AG20443 (cell line): ENCODE data around the gene LRRC26.
A peak's percentile ranks its signal among the peaks of the same experiment; 100 is the strongest.
"Not testable (repeated sequence)": the region's sequence is repeated elsewhere in the genome, so short reads cannot be mapped to it uniquely, and the experiment has no call there.

Experiments
- DNase-seq: peaks from one replicate; pipeline ENCODE4 v3.0.0; 2012; ENCODE audit warnings: low spot score, mixed read lengths

Gene LRRC26

DNA sequence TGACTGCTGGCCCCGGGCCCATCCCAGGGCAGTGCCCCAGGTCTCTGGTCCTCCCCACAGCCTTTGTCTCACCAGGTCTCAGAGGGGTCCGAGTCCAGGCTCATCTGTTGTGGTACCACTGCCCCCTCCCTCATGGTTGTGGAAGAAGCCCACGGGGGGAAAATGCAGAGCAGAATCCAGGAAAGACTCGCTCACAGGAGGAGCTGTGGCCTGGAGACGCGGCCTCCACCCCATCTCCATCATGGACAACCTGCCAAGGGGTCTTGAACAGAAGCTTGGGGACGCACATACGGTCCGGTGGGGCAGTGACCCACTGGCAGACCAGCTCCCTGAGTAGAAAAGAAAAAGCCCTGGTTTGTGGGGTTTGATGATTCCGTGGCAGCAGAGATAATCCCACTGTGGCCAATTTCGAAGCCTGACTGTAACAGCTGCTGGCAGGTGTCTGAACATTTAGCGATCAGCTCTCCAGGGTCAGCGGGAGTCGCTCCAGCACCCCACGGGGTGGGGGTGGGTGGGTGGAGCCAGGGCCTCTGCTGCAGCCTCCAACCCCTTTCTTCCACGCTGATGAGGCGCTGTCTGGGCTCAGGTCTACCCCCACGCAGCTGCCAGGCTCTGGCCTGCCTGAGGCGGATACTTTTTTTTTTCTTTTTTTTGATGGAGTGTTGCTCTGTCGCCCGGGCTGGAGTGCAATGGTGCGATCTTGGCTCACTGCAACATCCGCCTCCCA, 32.8 kb downstream of the LRRC26 start:
- no peak for DNase-seq

DNA sequence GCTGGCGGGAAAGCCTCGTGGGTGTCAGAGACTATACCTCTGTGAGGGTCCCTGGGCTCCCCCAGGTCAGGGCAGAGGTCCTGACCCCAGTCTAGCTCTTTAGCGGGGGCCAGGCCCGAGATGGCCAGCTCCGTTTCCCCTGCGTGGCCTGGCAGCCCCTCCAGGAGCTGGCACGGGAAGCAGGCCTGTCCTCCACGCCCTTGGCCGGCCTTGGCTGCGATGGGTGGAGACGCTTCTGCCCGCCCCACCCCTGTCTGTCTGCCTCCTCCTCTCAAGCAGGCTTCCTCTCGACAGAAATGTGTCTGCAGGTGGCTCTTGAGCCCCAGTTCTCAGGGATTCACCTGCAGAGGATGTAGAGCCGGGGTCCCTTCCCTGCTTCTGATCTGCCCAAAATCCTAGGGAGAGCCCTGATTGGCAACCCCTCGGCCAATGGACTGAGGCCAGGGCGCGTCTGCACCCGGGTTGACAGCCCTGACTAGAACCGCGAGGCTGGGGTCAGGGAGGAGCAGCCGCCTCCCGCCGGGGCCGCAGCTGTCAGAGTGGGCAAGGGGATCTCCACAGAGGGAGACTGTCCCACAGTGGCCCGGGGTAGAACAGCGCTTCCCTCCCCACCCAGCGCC, 33.5 kb downstream of the LRRC26 start:
- no peak for DNase-seq

DNA sequence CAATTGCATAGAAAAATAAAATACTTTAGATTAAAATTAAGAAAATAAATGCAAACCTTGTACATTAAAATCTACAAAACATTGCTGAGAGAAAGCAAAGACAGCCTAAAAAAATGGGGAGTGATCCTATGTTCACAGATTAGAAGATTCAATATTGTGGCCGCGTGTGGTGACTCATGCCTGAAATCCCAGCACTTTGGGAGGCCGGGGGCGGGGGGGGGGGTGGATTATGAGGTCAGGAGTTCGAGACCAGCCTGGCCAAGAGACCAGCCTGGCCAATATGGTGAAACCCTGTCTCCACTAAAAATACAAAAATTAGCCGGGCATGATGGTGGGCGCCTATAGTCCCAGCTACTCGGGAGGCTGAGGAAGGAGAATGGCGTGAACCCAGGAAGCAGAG, 34.7 kb downstream of the LRRC26 start:
- not testable (repeated sequence) for DNase-seq

DNA sequence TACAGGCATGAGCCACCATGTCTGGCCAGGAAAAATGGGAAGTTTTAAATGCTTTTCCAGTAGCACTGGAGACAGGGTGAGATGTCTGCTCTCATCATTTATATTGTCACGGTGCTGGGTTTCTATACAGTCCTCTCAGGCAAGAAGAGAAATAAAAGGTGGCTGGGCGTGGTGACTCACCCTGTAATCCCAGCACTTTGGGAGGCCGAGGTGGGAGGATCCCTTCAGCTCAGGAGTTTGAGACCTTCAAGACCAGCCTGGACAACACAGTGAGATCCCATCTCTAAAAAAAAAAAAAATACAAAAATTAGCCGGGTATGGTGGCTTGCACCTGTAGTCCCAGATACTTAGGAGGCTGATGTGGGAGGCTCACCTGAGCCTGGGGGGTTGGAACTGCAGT, 35.7 kb downstream of the LRRC26 start:
- DNase-seq = no peak

DNA sequence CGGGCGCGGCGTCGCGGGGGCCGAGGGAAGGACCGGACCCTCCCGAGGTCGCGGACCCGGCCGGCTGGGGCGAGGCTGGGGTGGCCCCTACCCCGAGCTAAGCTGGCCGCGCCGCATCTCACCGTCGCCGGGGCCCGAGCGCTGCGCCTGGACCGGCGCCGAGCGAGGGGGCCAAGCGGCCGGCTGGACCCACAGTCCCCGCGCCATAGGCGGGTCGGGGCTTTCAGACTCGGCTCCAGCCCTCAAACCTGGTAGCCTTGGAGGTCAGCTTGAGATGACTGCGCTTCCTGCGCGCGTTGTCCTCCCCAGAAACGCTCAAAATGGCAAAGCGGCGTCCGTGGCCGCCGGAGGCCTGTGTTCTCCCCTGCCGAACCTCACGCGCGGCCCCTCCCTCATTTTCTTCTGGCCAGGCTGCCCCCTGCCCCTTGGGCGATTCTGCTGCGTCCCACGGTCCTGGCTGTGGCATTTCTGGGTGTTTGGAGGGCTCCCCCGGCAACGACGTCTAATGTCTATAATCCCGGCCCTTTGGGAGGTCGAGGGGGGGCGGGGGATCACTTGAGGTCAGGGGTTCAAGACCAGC, 39.6 kb downstream of the LRRC26 start:
- DNase-seq = no peak

DNA sequence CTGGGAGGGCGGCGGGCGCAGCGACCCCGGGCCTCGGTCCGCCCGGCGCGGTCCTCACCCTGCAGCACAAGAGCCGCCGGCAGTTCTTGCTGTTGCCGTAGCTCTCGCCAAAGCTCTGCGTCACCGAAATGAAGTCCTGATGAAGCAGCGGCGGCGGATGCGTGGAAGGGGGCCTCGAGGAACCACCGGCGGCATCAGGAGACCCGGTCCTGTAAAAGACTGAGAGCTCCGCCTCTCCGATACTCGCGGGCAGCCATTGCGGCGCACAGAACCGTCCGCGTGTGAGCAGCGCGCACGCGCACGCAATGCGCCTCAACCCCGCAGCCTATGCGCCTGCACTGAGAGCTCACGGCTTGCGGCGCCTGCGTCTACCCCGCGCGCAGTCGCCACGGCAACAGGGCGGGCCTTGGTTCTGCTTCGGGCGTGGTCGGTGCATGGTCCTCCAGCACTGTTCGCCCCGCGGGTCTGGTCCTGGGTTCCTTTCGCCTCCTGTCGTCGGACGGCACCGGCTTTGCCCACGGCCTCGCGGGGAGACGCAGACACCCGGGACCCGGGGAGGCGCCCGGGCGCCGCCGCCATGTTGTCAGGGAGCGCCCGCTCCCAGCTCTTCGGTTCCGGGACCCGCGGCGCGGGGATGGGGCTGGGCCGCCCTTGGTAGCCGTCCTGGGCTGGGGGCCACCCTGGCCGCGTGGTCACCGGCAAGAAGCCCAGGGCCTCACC, 40.2 kb downstream of the LRRC26 start:
- DNase-seq = peak; percentile 99

DNA sequence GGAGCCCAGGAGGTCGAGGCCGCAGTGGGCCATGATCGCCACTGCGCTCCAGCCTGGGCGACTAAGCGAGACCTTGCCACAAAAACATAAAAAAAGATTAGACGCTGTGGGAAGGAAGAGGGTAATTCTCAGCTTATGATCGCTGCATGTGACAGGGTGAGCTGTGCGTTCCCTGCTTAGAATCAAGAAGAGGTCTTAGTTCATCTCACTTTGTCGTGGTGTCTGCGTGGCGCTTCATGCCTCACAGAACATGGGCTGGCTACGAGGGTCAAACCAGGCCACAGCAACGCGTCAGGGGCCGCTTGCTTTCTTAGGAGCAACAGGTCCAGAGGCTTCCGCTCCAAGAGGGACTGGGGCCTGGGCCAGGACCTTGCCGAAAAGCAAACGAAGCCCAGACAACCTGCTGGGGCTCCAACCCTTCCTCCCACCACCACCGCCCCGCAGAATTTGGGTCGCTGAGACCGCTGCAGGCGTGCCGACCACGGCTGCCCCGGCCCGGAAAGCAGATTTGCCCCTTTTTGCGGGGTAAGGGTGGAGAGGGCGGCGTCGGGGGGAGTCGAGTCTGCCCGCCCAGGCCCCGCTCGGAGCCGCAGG, 40.9 kb downstream of the LRRC26 start:
- DNase-seq = no peak

DNA sequence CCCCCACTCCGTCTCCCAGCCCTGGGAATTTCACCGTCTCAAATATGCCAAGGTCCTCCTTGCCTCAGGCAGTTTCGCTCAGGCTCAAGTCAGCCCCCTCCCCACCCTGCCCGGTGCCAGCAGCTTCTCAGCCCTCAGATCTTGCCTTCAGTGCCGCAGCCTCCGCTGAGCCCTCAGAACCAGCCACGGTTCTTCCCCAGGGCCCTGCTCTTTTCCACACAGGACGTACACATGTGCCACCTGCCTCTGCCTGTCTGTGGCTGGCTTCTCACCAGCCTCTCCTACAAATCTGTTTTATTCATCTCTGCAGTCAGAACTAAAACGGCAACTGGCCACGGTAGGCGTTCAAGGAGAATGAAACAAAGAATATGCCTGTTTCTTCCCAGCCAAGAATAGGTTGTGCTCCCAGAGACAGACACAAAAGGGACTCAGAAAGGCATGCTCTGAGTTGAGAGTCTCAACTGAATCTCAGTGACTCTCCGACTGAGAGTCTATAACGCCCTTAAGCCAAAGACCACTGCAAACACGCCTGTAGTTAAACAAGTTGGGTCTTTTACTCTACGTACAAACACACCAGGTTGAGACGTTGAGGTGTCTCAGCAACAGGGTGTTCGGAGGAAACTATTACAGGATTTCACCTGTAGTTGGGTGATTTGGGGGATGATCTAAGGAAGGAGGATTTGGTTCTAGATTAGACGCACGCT, 41.5 kb downstream of the LRRC26 start:
- no peak for DNase-seq

DNA sequence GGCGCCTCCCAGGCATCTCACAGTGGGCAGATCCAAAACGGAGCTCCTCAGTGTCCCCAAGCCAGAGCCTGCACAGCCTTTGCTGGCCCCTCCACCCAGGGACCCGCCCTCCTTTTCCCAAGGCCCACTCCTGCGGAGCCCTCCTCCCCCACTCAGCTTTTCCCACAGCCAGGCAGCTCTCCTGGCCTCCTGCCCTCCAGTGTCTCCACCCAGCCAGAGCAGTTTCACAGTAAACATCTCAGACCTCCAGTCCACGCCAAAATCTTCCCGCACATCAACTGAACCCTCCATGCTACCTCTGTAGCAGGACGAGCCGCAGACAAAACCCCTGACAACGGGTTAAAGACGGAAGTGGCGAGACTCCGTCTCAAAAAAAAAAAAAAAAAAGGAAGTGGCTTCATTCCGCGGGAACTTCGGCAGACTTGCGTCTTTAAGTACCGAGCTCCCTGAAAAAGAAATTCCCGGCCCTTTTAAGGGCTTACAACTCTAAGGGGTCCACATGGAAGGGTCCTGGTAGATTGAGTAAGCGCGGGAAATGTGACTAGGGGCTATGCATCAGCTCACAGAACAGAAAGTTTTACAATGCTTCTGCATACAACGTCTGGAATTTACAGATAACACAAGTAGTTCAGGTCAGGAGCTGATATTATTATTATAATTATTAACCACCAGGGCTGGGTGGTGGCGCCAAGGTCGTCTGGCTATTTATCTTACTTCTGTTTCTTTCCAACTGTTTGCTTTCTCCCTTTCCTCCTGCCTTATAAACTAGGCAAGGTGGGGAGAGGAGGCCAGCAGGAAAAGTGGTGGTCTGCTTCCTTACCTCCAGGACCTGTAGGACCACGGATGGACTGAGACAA, 42.3 kb downstream of the LRRC26 start:
- DNase-seq = no peak

DNA sequence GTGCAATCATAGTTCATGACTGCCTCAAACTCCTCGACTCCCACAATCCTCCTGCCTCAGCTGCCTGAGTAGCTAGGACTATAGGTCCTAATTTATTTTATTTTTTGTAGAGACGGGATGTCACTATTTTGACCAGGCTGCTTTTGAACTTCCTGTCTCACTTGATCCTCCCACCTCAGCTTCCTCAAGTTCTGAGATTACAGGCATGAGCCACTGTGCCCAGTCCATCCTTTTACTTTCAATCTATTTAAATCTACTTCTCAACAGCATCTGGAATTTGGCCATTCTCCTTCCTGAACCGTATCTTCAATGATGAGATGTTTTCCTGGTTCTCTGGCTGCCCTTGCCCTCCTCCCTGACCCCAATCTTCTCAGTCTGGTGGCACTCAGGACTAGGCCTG, 43.1 kb downstream of the LRRC26 start:
- no peak for DNase-seq

DNA sequence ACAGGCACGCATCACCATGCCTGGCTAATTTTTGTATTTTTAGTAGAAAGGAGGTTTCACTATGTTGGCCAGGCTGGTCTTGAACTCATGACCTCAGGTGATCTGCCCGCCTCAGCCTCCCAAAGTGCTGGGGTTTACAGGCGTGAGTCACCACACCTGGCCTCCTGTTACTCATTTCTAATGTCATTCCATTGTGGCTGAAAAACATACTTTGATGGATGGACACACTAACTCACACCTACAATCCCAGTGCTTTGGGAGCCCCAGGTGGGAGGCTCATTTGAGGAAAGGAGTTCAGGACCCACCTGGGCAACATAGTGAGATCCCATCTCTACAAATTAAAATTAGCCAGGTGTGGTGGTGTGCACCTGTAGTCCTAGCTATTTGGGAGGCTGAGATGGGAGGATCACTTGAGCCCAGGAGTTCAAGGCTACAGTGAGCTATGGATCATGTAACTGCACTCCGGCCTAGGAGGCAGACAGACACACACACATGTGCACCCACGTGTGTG, 45.8 kb downstream of the LRRC26 start:
- DNase-seq = not testable (repeated sequence)

DNA sequence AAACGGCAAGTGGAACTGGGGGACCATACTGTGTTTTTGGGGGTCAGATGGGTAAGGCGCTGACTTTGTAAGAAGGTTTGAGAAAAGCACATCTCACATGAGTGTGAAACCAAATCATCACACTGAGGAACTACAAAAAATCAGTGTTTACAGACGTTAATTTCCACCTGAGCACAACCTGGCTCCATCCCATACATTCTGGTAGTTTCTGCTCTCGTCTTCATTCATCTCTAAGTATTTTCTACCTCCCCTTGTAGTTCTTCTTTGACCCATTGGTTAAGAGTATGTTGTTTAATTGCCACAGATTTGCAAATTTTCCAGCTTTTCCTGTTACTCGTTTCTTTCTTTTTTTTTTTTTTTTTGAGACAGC, 46.4 kb downstream of the LRRC26 start:
- no peak for DNase-seq

DNA sequence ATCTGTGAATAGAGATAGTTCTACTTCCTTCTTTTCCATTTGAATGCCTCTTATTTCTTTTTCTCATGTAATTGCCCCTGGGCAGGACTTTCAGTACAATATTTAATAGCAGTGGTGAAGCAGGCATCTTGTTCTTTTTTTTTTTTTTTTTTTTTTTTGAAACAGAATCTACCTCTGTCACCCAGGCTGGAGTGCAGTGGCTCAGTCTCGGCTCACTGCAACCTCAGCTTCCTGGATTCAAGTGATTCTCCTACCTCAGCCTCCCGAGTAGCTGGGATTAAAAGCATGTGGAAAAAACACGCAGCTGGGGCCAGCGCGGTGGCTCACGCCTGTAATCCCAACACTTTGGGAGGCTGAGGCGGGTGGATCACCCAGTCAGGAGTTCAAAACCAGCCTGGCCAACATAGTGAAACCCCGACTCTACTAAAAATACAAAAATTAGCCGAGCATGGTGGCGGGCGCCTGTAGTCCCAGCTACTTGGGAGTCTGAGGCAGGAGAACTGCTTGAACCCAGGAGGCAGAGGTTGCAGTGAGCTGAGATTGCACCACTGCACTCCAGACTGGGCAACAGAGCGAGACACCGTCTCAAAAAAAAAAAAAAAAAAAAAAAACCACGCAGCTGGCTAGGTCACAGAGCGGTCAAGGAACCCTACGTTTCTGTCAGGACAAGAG, 46.9 kb downstream of the LRRC26 start:
- not testable (repeated sequence) for DNase-seq

DNA sequence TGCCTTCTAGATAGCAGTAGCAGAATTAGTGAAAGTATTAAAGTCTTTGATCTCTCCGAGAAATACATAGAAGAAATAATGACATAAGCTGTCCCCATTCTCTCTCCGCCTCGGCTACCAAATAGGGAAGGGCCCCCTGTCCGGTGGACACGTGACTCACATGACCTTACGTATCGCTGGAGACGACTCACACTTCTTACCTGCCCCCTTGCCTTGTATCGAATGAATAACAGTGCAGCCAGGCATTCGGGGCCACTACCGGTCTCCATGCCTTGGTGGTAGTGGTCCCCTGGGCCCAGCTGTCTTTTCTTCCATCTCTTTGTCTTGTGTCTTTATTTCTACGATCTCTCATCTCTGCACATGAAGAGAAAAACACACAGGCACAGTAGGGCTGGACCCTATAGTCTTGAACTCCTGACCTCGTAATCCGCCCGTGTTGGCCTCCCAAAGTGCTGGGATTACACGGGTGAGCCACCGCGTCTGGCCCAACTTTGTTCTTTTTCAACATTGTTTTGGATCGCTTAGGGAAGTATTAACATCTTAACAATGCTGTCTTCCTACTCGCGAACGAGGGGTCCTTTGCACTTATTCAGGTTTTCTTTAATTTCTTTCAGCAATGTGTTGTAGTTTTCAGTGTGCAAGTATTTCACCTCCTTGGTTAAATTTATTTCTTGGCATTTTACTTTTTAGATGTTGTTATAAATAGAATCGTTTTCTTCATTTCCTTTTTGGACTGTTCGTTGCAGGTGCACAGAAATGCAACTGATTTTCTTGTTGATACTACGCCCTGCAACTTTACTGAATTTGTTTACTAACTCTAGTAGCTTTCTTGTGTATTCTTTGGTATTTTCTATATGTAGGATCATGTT, 47.7 kb downstream of the LRRC26 start:
- not testable (repeated sequence) for DNase-seq
